Measurements from ENCODE around the gene PRM3.

Gene PRM3

DNA sequence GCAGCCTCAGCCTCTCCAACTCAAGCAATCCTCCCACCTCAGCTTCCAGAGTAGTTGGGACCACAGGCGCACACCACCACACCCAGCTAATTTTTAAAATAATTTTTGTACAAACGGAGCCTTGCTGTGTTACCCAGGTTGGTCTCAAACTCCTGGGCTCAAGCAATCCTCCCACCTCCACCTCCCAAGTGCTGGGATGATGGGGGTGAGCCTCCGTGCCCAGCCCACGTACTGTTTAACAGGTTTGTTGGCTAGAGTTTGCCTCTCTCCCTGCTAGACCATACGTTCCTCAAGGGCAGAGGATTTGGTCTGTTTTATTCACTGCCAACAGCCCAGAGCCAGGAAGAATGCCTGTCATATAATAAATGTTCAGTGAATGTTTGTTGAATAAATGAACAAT is 44.0 kb downstream of the PRM3 start:
- Histone ChIP-seq H3K9me3 (ENCODE audit: control insufficient read depth, insufficient read depth, low read length) (no peaks in the 10 kb centered on the region), H3K4me1 (ENCODE audit: insufficient read depth, low read length) (peaks cover 4% of the 10 kb centered on the region; the same call in 1 of the 2 replicates), H3K36me3 (ENCODE audit: insufficient read depth, low read length) (no peaks in the 10 kb centered on the region), H3K9ac (ENCODE audit: low read depth, low read length) (no peak overlapping the region)

DNA sequence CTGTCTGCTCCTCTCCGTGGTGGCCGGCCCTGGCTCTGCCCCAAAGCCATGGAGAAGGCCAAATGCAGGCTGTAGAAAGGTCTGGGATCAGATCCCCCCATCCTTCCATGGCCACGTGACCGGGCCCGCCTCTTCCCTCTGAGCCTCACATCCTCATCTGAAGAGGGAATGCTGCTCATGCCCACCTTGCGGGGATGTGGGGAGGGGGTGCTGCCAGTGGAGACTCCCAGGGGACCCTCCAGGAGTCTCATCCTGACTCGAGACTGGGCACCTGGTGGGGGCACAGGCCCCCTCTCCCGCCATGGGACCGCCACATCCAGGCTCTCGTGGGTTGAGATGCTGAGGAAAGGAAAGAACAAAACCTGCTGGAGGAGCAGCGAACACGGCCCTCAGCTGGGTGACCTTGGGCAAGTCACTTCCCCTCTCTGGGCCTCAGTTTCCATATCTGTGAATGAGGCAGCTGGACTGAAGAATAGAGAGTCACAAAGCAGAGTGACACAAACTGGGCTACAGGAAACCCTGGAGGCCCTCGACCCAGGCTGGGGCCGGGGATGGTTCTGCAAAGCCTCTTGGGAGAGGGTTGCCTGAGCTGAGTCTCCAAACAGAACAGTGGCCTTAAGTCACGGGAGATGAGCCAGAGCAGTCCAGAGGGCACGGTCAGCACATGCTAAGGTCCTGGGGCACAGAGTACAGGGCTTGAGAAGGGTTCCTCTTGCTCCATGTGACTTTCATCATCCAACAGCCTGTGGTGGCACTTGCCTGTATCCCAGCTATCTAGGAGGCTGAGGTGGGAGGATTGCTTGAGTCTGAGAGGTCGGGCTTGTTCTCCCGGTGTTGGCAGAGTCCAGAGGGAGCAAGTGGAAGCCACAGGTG is 47.5 kb downstream of the PRM3 start:
- H3K9ac ChIP-seq (ENCODE audit: low read depth, low read length), result no peak overlapping the region
- H3K4me1 ChIP-seq (ENCODE audit: insufficient read depth, low read length), result peaks cover 5% of the 10 kb centered on the region; the same call in 1 of the 2 replicates
- H3K36me3 ChIP-seq (ENCODE audit: insufficient read depth, low read length), result no peaks in the 10 kb centered on the region
- no peaks in the 10 kb centered on the region for H3K9me3 ChIP-seq (ENCODE audit: control insufficient read depth, insufficient read depth, low read length)

DNA sequence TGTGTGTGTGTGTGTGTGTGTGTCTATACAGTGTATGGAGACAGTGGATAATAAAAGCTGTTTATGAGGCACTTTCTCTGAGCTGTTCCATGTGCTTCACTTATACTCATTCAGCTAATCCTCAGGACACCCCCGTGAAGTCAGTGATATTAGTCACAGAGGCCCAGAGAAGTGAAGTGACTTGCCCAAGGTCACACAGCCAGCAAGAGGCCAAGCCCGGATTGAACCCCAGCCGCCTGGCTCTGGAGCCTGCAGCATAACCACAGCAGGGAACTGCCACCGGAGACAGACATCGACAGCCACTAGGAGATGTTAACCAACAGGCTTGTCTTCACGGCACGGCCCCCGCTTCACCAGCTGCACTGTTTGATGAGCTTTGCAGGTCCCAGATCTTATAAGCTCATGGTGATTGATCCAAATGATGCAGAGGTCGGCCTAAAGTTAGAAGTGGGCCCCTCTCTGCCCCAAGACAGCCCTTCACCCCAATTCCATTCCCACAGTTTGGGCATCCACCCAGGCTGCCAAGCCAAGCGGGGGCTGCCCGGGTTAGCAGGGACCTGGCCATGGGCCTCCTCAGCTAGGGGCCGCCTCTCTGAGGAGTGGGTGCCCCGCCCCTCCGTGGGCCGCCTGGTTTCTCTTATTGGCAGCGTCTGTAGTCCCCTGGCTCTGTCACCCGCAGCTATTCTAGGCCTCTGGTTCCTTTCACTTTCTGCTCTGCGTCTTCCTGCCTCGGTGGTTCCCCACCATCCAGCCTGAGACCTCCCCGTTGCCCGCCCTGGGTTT is 48.3 kb downstream of the PRM3 start:
- peaks cover 5% of the 10 kb centered on the region; the same call in 1 of the 2 replicates for H3K4me1 ChIP-seq (ENCODE audit: insufficient read depth, low read length)
- no peak overlapping the region for H3K9ac ChIP-seq (ENCODE audit: low read depth, low read length)
- H3K36me3 ChIP-seq (ENCODE audit: insufficient read depth, low read length), result no peaks in the 10 kb centered on the region
- no peaks in the 10 kb centered on the region for H3K9me3 ChIP-seq (ENCODE audit: control insufficient read depth, insufficient read depth, low read length)

DNA sequence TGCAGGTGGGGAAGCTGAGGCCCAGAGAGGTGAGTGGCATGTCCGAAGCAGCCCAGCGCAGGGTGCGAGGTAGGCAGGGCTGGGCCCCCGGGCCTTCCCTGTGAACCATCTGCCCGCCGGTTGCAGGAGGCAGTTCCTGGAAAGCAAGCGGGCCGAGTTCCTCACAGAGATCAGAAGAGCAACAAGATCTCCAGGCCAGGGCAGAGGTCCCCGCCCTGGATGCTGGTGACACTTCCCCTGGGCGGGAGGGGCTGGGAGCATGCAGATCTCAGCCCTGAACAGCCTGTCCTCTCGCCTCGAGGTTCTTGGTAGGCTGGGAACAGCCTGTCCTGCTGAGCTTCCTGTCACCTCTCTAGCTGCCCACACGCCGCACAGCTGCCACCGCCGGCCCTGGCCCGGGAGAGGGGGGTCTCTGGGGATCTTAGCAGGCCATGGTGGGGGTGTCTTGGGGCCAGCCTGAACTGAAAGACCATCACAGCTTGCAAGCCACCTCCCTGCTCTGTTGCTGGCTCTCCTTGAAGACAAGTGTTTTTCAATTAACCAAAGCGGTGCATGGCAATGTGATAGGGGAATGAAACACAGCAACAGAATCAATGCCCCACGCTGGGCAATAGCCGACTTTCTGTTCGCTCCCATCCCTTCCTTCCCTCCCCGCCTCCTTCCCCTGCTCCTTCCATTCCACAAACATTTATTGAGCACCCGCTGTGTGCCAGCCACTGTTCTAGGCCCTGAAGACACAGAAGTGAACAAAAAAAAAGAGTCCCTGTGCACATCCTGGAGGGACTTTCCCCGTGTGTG is 49.1 kb downstream of the PRM3 start:
- H3K9ac ChIP-seq (ENCODE audit: low read depth, low read length), result no peak overlapping the region
- H3K36me3 ChIP-seq (ENCODE audit: insufficient read depth, low read length), result no peaks in the 10 kb centered on the region
- H3K4me1 ChIP-seq (ENCODE audit: insufficient read depth, low read length), result peaks cover 5% of the 10 kb centered on the region; the same call in 1 of the 2 replicates
- no peaks in the 10 kb centered on the region for H3K9me3 ChIP-seq (ENCODE audit: control insufficient read depth, insufficient read depth, low read length)
